ENCODE results near the gene PPID.
"Not testable (repeated sequence)": the region's sequence is repeated elsewhere in the genome, so short reads cannot be mapped to it uniquely, and the experiment has no call there.

The PPID gene

GRCh38 chr4:158729716-158730559 lies 6.7 kb upstream of the PPID start:
- DNase-seq (ENCODE audit: low read depth): peak; percentile 22

GRCh38 chr4:158728236-158728635 lies 5.0 kb upstream of the PPID start:
- DNase-seq (ENCODE audit: low read depth): no peak

GRCh38 chr4:158726633-158727032 lies 3.4 kb upstream of the PPID start:
- DNase-seq (ENCODE audit: low read depth): no peak

- no peak for DNase-seq (ENCODE audit: low read depth)
These were observed 1.4 kb upstream of the PPID start for GRCh38 chr4:158724637-158725036.

GRCh38 chr4:158722291-158722916 lies 792 bp downstream of the PPID start:
- no peak for DNase-seq (ENCODE audit: low read depth)

GRCh38 chr4:158721680-158722079 lies 1.5 kb downstream of the PPID start:
- DNase-seq (ENCODE audit: low read depth): no peak

- no peak for DNase-seq (ENCODE audit: low read depth)
These were observed 7.4 kb downstream of the PPID start for GRCh38 chr4:158715802-158716201.

- DNase-seq (ENCODE audit: low read depth): no peak
These were observed 8.3 kb downstream of the PPID start for GRCh38 chr4:158714937-158715336.

GRCh38 chr4:158712622-158713021 lies 10.6 kb downstream of the PPID start:
- DNase-seq (ENCODE audit: low read depth): not testable (repeated sequence)

- no peak for DNase-seq (ENCODE audit: low read depth)
These were observed 12.4 kb downstream of the PPID start for GRCh38 chr4:158710814-158711213.

- no peak for DNase-seq (ENCODE audit: low read depth)
These were observed 18.9 kb downstream of the PPID start for GRCh38 chr4:158704274-158704673.

- no peak for DNase-seq (ENCODE audit: low read depth)
These were observed 34.4 kb downstream of the PPID start for GRCh38 chr4:158688813-158689212.

GRCh38 chr4:158682066-158682465 lies 41.1 kb downstream of the PPID start:
- no peak for DNase-seq (ENCODE audit: low read depth)

GRCh38 chr4:158681629-158682028 lies 41.6 kb downstream of the PPID start:
- DNase-seq (ENCODE audit: low read depth): no peak

- no peak for DNase-seq (ENCODE audit: low read depth)
These were observed 44.4 kb downstream of the PPID start for GRCh38 chr4:158678767-158679166.

- DNase-seq (ENCODE audit: low read depth): no peak
These were observed 47.1 kb downstream of the PPID start for GRCh38 chr4:158676076-158676475.

GRCh38 chr4:158673633-158674032 lies 49.6 kb downstream of the PPID start:
- DNase-seq (ENCODE audit: low read depth): no peak

- peak; percentile 98 for DNase-seq (ENCODE audit: low read depth)
These were observed 51.0 kb downstream of the PPID start, which contains the start of gene ETFDH for GRCh38 chr4:158671915-158672806. Gene ETFDH, plus strand, starts transcription at chr4:158672296. Its CDS starts 161 bp downstream, at chr4:158672457.

GRCh38 chr4:158671665-158671914 lies 51.6 kb downstream of the PPID start, which contains the start of gene C4orf46:
Gene C4orf46, minus strand, starts transcription at chr4:158671887. Its CDS starts 86 bp downstream, at chr4:158671801.
- DNase-seq (ENCODE audit: low read depth): no peak

GRCh38 chr4:158670975-158671664 lies 52.1 kb downstream of the PPID start:
- DNase-seq (ENCODE audit: low read depth): peak; percentile 45

- no peak for DNase-seq (ENCODE audit: low read depth)
These were observed 53.9 kb downstream of the PPID start for GRCh38 chr4:158669310-158669709.

GRCh38 chr4:158667651-158668198 lies 55.5 kb downstream of the PPID start:
- DNase-seq (ENCODE audit: low read depth): no peak

Data from activated gamma-delta T cell treated with anti-CD3 and anti-CD28 coated beads, Interleukin-2, amount 50 U/mL, for 16 hours (primary cell).